Posterior cingulate gyrus (tissue), 11 donors: ENCODE measurements around the gene FNDC7.

ENCODE experiments used
- DNase-seq, 10 donors: peaks; one replicate each; pipeline versions ENCODE4 v3.0.0 to v3.0.0-alpha.2; 2020 to 2021; ENCODE audit warnings: mixed read lengths in 3 of 10
- intact Hi-C: fragments of 100-400 bp; cut with DNase I; formaldehyde crosslinking; loops from one replicate; pipeline ENCODE4 v1.15.1; 2023

The FNDC7 gene

DNA sequence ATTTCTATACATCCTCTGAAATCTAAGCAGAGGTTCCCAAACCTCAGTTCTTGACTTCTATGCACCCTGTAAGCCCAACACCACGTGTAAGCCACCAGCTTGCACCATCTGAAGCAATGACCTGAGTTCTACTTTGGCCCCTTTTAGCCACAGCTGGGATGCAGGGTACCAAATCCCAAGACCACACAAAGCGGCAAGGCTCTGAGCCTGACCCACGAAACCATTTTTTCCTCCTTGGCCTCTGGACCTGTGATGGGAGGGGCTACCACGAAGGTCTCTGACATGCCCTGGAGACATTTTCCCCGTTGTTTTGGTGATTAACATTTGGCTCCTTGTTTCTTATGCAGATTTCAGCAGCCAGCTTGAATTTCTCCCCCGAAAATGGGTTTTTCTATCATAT is 72.6 kb downstream of the FNDC7 start:
- no peak for DNase-seq
- intact Hi-C loops, result no loop called here

DNA sequence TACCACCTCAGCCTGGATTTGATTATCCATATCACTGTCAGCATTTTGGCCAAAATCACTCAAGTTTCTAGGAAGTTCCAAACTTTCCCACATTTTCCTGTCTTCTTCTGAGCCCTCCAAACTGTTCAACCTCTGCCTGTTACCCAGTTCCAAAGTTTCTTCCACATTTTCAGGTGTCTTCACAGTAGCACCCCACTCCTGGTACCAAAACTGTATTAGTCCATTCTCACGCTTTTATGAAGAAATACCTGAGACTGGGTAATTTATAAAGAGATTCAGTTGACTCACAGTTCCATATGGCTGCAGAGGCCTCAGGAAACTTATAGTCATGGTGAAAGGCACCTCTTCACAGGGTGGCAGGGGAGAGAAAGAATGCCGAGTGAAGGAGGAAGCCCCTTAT is 73.2 kb downstream of the FNDC7 start:
- intact Hi-C loops, result no loop called here
- no peak for DNase-seq

DNA sequence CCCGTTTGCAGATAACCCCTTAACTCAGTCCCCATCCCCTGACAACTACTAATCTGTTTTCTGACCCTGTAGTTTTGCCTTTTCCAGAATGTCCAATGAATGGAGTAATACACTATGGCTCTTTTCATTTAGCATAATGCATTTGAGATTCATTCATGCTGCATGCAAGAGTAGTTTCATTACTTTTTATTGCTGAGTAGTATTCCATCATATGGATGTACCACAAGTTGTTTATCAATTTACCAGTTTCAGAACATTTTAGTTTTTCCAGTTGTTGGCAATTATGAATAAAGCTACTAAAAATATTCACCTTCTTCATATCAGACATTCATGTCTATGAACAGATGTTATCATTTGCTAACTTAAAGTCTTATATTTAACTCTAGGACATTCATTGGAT is 79.1 kb downstream of the FNDC7 start:
- no peak for DNase-seq
- intact Hi-C loops, result no loop called here
